DOHH2 (cell line): ENCODE results near the gene PCYT1B.

Source experiments
- EZH2phosphoT487 ChIP-seq: fragments of 200-600 bp; sonication (generic); IDR thresholded peaks from 2 replicates; pipeline ENCODE4 v1.6.1; 2017; ENCODE audit warnings: borderline replicate concordance, mild to moderate bottlenecking, antibody characterized with exemption, low read length, moderate library complexity, mixed read lengths
- TF ChIP-seq, protein P1 (sequence below): fragments of 200-600 bp; sonication (generic); IDR thresholded peaks from one replicate; pipeline ENCODE4 v1.5.1; 2014; ENCODE audit warnings: antibody characterized with exemption, mild to moderate bottlenecking, low read depth, low read length; ENCODE audit not compliant: poor library complexity, severe bottlenecking

DNA sequence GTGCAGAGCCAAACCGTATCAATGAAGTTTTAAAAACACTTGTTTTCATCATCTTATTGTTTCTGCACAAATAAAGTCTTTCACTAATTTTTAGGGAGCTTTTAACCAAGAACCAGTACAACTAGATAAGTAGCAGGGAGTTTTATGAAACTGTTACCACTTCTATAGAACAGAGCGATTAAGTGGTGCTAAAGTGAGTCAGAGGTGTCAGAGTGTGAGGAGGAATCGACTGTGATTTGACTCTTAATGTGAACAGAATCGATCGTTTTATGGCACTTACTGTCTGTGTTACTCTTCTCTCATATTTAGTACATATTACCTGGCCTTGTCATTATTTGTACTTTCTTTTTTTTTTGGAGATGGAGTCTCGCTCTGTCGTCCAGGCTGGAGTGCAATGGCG lies 138.8 kb downstream of the PCYT1B start:
- TF ChIP-seq, protein P1, sequence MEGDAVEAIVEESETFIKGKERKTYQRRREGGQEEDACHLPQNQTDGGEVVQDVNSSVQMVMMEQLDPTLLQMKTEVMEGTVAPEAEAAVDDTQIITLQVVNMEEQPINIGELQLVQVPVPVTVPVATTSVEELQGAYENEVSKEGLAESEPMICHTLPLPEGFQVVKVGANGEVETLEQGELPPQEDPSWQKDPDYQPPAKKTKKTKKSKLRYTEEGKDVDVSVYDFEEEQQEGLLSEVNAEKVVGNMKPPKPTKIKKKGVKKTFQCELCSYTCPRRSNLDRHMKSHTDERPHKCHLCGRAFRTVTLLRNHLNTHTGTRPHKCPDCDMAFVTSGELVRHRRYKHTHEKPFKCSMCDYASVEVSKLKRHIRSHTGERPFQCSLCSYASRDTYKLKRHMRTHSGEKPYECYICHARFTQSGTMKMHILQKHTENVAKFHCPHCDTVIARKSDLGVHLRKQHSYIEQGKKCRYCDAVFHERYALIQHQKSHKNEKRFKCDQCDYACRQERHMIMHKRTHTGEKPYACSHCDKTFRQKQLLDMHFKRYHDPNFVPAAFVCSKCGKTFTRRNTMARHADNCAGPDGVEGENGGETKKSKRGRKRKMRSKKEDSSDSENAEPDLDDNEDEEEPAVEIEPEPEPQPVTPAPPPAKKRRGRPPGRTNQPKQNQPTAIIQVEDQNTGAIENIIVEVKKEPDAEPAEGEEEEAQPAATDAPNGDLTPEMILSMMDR, result no peak
- TF ChIP-seq EZH2phosphoT487, result no peak
